ENCODE data around the gene ECM1. TPM values are rescaled to one million over a fixed set of nuclear protein-coding genes. Genes with fewer than 3 reads are reported as not detected.

ECM1 gene
- total RNA-seq, 1 experiment from 2014 or later = 3.6 TPM

DNA sequence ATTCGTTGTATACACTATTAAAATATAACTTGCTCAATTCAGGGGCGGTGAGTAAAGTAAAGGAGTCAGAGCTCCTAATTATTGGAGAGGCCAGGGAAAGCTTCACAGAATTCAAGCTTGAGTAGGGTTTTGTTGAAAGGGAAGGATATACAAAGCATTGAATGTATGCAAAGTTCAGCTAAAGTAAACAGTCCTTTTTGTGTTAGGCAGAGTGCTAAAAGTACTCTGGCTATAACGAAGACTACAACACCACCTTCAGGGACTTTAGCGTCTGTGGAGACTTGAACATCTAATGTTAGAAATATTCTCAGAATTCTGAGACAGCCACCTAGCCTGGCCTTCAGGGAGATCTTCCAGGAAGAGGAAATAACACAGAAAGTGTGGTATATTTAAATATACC lies 8.7 kb downstream of the ECM1 start:
- Histone ChIP-seq H3K36me3 (replicated peaks; ENCODE audit: control insufficient read depth, insufficient read depth, low read length) (no peaks in the 10 kb centered on the region), H3K27me3 (ENCODE audit: control insufficient read depth, insufficient read depth, low read length) (no peaks in the 10 kb centered on the region), H3K4me3 (ENCODE audit: insufficient read depth, low read depth, low read length) (peak overlapping the region; percentile 78)
- DNase-seq = no peak

GRCh38 chr1:150521196-150521968 lies 13.5 kb downstream of the ECM1 start:
- Histone ChIP-seq H3K36me3 (replicated peaks; ENCODE audit: control insufficient read depth, insufficient read depth, low read length) (no peaks in the 10 kb centered on the region), H3K27me3 (ENCODE audit: control insufficient read depth, insufficient read depth, low read length) (no peaks in the 10 kb centered on the region), H3K4me3 (ENCODE audit: insufficient read depth, low read depth, low read length) (no peak overlapping the region)
- no peak for DNase-seq

DNA sequence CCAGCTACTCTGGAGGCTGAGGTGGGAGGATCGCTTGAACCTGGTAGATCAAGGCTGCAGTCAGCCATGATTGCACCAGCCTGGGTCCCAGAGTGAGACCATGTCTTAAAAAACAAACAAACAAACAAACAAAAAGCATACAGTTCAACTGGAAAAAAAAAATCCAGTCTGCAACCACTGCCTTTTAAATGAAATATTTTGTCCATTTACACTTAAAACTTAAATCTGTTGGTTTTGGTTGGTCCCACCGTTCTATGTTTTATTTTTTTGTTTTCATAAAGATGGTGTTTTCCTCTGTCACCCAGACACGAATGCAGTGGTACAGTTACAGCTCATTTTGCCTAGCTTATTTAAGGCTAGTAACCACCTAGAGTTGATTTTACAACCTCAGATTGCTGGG lies 17.4 kb downstream of the ECM1 start:
- Histone ChIP-seq H3K4me3 (ENCODE audit: insufficient read depth, low read depth, low read length) (no peak overlapping the region), H3K36me3 (replicated peaks; ENCODE audit: control insufficient read depth, insufficient read depth, low read length) (no peaks in the 10 kb centered on the region), H3K27me3 (ENCODE audit: control insufficient read depth, insufficient read depth, low read length) (no peaks in the 10 kb centered on the region)
- no peak for DNase-seq

- no peak for DNase-seq
- H3K4me3 ChIP-seq (ENCODE audit: insufficient read depth, low read depth, low read length) = no peak overlapping the region
Observed at GRCh38 chr1:150528196-150528595, 20.3 kb downstream of the ECM1 start.

GRCh38 chr1:150529017-150529416 lies 21.1 kb downstream of the ECM1 start:
- no peak overlapping the region for H3K4me3 ChIP-seq (ENCODE audit: insufficient read depth, low read depth, low read length)
- no peak for DNase-seq
- no peaks in the 10 kb centered on the region for H3K27me3 ChIP-seq (ENCODE audit: control insufficient read depth, insufficient read depth, low read length)
- H3K36me3 ChIP-seq (replicated peaks; ENCODE audit: control insufficient read depth, insufficient read depth, low read length) = no peaks in the 10 kb centered on the region

More at GRCh38 chr1:150528196-150528595, 20.3 kb downstream of the ECM1 start:
- H3K36me3 ChIP-seq (replicated peaks; ENCODE audit: control insufficient read depth, insufficient read depth, low read length) = no peaks in the 10 kb centered on the region
- no peaks in the 10 kb centered on the region for H3K27me3 ChIP-seq (ENCODE audit: control insufficient read depth, insufficient read depth, low read length)

GRCh38 chr1:150530491-150531159 lies 22.7 kb downstream of the ECM1 start:
- no peaks in the 10 kb centered on the region for H3K36me3 ChIP-seq (replicated peaks; ENCODE audit: control insufficient read depth, insufficient read depth, low read length)
- H3K27me3 ChIP-seq (ENCODE audit: control insufficient read depth, insufficient read depth, low read length) = no peaks in the 10 kb centered on the region
- peak; percentile 11 for DNase-seq
- H3K4me3 ChIP-seq (ENCODE audit: insufficient read depth, low read depth, low read length) = no peak overlapping the region

GRCh38 chr1:150532860-150533259 lies 25.0 kb downstream of the ECM1 start:
- no peaks in the 10 kb centered on the region for H3K36me3 ChIP-seq (replicated peaks; ENCODE audit: control insufficient read depth, insufficient read depth, low read length)
- no peaks in the 10 kb centered on the region for H3K27me3 ChIP-seq (ENCODE audit: control insufficient read depth, insufficient read depth, low read length)
- no peak overlapping the region for H3K4me3 ChIP-seq (ENCODE audit: insufficient read depth, low read depth, low read length)
- DNase-seq = no peak

GRCh38 chr1:150534002-150534401 lies 26.1 kb downstream of the ECM1 start:
- DNase-seq = peak; percentile 34
- Histone ChIP-seq H3K4me3 (ENCODE audit: insufficient read depth, low read depth, low read length) (no peak overlapping the region), H3K36me3 (replicated peaks; ENCODE audit: control insufficient read depth, insufficient read depth, low read length) (no peaks in the 10 kb centered on the region), H3K27me3 (ENCODE audit: control insufficient read depth, insufficient read depth, low read length) (no peaks in the 10 kb centered on the region; the same call in 1 of the 2 replicates)

- Histone ChIP-seq H3K4me3 (ENCODE audit: insufficient read depth, low read depth, low read length) (no peak overlapping the region), H3K27me3 (ENCODE audit: control insufficient read depth, insufficient read depth, low read length) (no peaks in the 10 kb centered on the region; the same call in 1 of the 2 replicates), H3K36me3 (replicated peaks; ENCODE audit: control insufficient read depth, insufficient read depth, low read length) (no peaks in the 10 kb centered on the region)
- DNase-seq = peak; percentile 9
Observed at GRCh38 chr1:150535511-150536287, 27.8 kb downstream of the ECM1 start.

- no peaks in the 10 kb centered on the region for H3K36me3 ChIP-seq (replicated peaks; ENCODE audit: control insufficient read depth, insufficient read depth, low read length)
- DNase-seq = peak; percentile 16
- no peak overlapping the region for H3K4me3 ChIP-seq (ENCODE audit: insufficient read depth, low read depth, low read length)
- no peaks in the 10 kb centered on the region; the same call in 1 of the 2 replicates for H3K27me3 ChIP-seq (ENCODE audit: control insufficient read depth, insufficient read depth, low read length)
Observed at GRCh38 chr1:150536836-150537731, 29.2 kb downstream of the ECM1 start.

- H3K36me3 ChIP-seq (replicated peaks; ENCODE audit: control insufficient read depth, insufficient read depth, low read length) = no peaks in the 10 kb centered on the region
- H3K4me3 ChIP-seq (ENCODE audit: insufficient read depth, low read depth, low read length) = no peak overlapping the region
- H3K27me3 ChIP-seq (ENCODE audit: control insufficient read depth, insufficient read depth, low read length) = no peaks in the 10 kb centered on the region; the same call in 1 of the 2 replicates
- DNase-seq = peak; percentile 87
Observed at GRCh38 chr1:150537732-150538684, 30.1 kb downstream of the ECM1 start.

DNA sequence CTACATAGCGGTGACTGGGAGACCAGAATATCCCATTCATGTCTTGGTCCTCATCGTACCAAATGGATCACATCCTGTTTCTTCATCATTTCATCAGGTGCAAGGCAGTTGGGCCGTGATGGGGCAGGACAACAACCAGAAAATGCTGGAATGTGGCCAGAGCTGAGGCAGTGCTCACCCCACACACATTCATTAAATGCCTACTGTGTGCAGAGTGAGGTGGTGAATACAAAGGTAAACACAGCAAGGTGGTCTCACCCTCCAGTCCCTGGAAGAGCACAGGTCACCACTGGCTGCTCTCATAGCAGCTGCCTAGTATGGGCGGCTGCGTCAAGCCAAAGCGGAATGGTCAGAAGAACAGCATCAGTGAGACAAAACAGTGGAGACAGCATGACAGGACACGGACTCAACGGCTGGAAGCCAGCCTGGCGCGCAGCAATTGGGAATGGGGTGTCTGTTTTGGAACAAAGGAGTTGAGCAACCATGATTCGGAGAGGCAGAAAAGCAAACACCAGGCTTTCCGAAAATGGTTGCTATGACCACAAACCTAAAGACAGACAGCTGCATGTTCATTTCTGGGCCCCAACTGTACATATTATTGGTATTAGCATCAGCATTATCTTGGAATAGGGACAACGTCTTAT lies 35.7 kb downstream of the ECM1 start:
- Histone ChIP-seq H3K27me3 (ENCODE audit: control insufficient read depth, insufficient read depth, low read length) (peaks cover 4% of the 10 kb centered on the region), H3K36me3 (replicated peaks; ENCODE audit: control insufficient read depth, insufficient read depth, low read length) (no peaks in the 10 kb centered on the region), H3K4me3 (ENCODE audit: insufficient read depth, low read depth, low read length) (no peak overlapping the region)
- DNase-seq = peak; percentile 18

DNA sequence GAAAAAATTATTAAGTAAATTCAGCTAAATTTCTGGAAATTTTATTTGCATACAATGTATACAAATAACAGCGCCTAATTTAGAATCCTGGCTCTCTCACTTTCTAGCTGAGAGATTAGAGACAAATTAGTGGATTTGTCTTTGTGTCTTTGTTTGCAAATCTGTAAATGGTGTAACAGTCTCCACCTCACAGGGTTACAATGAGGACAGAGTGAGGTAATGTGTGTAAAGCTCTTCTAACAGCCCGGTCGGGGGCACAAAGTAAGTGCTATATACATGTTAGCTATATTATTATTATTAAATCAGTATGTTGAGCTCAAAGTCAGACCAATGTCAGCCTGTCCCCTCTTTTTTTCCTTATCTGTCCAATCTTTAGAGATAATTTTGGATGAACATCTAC lies 36.3 kb downstream of the ECM1 start:
- Histone ChIP-seq H3K27me3 (ENCODE audit: control insufficient read depth, insufficient read depth, low read length) (peaks cover 8% of the 10 kb centered on the region), H3K36me3 (replicated peaks; ENCODE audit: control insufficient read depth, insufficient read depth, low read length) (no peaks in the 10 kb centered on the region), H3K4me3 (ENCODE audit: insufficient read depth, low read depth, low read length) (no peak overlapping the region)
- peak; percentile 5 for DNase-seq
